GM10847 (cell line): ENCODE results near the gene DSCAML1.

ENCODE experiments used
- POLR2A ChIP-seq: IDR thresholded peaks from 2 replicates; pipeline ENCODE4 v1.6.1; 2011; ENCODE audit not compliant: insufficient read length; ENCODE audit errors: extremely low read depth

DSCAML1 gene

DNA sequence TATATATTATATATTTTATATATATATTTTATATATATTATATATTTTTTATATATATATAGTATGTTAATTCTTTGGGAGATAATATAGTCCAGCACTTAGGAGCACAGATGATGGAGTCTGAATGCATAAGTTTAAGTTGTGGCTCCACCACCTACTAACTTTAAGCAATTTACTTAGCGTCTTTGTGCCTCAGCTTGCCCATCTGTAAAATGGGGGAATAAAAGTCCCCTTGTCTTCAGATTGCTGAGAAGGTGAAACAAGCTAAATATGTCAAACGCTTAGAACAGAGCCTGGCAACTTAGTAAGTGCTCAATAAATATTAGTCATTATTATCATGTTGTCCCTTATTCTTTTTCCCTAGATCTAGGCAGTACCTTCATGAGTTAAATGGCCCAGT lies 27.5 kb downstream of the DSCAML1 start:
- no peak for TF ChIP-seq POLR2A

GRCh38 chr11:117768506-117768905 lies 28.5 kb downstream of the DSCAML1 start:
- TF ChIP-seq POLR2A = no peak

DNA sequence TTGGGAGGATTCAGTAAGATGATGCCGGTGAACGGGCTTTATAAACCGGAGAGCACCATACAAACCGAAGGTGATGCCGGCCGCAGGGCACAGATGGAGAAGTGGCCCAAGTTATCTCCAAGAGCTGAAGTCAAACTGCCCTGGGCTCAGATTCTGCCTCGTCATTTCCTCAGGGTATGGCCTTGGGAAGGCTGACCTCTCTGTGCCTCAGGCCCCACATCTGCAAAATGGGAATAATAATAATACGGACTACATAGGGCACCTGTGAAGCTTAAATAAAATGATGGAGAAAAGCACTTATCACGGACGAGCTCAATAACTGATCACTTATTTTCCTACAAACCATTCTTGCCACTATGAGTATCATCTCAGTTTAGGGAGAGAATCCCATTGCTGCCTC lies 29.9 kb downstream of the DSCAML1 start:
- TF ChIP-seq POLR2A = no peak

DNA sequence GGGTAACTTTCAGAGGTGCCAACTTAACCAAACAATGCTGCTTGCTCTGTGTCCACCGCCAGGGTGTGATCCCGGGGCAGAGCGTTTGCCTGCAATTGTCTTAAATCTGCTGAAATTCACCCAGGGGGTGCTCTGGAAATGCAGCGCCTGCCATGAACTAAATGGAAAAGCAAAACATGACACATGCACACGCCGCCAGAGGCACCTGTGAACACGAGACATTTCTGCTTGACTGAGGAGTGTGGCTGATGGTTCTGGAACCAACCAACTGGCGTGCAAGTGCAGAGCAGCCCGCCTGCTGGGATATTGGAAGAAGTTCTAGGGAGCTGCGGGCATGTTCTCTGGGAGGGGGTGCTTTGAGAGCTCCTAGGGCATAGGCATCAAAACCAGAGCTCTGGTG lies 30.4 kb downstream of the DSCAML1 start:
- no peak for TF ChIP-seq POLR2A

DNA sequence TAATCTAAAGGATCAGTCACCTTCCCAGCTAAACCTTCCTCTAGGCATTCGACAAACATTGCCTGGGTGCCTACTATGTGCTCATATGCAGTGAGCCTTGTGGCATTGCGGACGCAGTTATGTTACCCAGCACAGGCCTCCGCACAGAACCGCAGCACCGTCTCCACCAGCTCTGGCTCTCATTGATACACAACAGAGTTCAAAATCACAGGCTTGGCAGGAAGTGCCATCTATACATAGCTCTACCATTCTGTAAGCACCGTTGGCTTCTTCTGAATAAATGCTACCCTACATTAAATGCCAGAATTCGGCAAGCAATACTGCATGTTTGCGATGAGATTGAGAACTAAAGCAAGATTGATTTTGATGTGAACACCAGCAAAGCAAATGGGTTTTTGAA lies 31.0 kb downstream of the DSCAML1 start:
- no peak for TF ChIP-seq POLR2A

DNA sequence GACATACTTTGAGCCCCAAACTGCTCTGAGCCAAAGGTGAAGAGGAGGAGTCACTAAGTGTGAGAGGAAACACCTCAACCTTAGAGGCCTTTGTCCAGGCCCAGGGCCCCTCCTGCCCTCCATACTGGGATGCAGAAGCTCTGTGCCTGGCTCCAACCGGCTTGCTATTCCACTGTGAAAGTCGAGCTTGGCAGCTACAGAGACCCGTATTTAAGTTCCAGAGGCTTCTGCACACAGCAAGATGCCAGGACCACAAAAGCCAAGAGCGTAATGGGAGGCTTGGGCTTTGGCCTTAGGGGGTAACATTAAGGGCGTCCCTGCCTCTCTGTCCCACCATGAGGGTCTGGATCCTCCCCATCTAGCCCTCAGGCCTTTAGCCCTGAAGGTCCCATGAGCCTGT lies 31.9 kb downstream of the DSCAML1 start:
- TF ChIP-seq POLR2A = no peak

- no peak for TF ChIP-seq POLR2A
Measured at GRCh38 chr11:117761993-117762392, 35.0 kb downstream of the DSCAML1 start.

DNA sequence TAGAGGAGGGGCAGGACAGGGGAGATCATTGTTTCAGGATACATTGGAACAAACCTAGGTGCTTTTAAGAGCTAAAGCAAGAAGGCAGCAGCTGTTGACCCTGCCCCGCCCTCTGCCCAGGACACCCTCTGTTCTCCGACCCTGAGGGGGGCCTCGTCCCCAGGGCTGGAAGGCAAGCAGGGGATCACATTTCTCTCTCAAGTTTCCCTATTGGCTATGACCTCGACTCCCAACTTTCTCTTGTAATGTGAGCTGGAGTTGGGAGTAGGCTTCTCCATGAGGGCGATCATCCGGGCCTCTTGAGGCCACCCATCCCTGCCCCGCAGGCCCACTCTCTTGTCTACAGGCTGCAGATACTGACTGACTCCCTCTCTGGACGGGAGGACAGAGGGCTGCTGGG lies 37.7 kb downstream of the DSCAML1 start:
- TF ChIP-seq POLR2A = no peak

GRCh38 chr11:117754030-117754429 lies 43.0 kb downstream of the DSCAML1 start:
- TF ChIP-seq POLR2A = no peak

- TF ChIP-seq POLR2A = no peak
Measured at GRCh38 chr11:117752721-117753237, 44.2 kb downstream of the DSCAML1 start.

DNA sequence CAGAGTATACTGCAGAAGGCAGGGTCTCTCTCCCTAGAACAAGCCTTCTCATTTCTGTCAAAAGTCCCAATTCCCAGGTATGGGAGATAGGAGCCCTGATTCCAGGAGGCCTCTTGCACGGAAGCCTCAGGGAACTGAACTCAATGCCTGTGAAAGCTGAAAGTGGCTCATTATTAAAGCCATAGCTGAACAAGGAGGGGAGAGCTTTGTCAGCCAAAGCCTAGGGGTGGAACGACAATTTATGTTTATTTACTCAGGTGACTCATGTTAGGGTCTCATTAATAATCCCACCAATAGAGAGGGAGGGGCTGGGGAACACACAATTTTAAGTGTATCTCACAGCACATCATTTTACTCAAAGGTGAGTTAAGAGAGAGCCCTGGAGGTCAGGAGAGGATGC lies 44.9 kb downstream of the DSCAML1 start:
- no peak for TF ChIP-seq POLR2A

DNA sequence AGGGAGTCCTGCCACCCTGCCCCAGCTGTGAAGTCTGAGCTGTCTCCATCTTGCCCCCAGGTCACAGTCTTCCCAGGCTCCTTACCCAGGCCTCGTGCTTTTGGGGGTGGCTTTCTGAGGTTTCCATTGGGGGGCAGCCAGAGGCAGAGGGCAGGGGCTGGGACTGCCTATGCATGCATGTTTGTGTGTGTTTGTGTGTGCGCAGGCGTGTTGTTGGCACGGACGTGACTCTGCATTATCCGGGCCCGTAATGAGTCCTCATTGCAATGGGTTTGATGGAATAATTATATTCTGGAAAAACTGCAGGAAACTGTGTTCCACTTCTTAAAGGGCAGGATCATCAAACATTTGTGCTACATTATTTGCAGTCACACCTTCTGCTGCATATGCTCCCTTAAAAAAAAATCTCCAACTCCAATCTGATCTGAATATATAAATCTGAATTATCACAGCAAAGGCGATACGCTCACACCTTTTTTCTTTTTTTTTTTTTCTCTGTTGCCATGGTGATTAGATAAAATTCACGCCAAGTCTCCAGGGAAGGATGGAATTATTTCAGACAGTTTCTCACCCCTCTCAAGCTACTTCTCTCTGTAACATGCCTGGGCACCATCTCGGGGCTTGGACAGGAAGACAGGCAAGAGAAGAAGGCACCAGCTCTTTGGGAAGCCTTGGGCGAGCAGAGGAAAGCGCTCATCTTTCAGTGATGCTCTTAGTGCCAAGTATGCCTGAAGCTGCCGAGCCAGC lies 45.9 kb downstream of the DSCAML1 start:
- no peak for TF ChIP-seq POLR2A

GRCh38 chr11:117750357-117750756 lies 46.7 kb downstream of the DSCAML1 start:
- TF ChIP-seq POLR2A = no peak

- TF ChIP-seq POLR2A = no peak
Measured at GRCh38 chr11:117749541-117749910, 47.5 kb downstream of the DSCAML1 start.

GRCh38 chr11:117748771-117749540 lies 48.1 kb downstream of the DSCAML1 start:
- no peak for TF ChIP-seq POLR2A

GRCh38 chr11:117747892-117748291 lies 49.1 kb downstream of the DSCAML1 start:
- TF ChIP-seq POLR2A = no peak
